Fibroblast of lung (primary cell): Measurements from ENCODE around the gene ACSF2. TPM values are rescaled to one million over a fixed set of nuclear protein-coding genes. Genes with fewer than 3 reads are reported as not detected.

Experiments used
- DNase-seq, 2 donors: peaks; one replicate each; pipeline versions ENCODE4 v3.0.0 to v3.0.0-alpha.2; 2010; ENCODE audit warnings: low read depth in 2 of 2
- H2AFZ ChIP-seq: 2 replicates; pipeline ENCODE4 v1.5.1; 2012; ENCODE audit warnings: low read length, control low read depth, inconsistent platforms
- H3K27ac ChIP-seq: 2 replicates; pipeline ENCODE4 v1.5.1; 2011; ENCODE audit warnings: low read length, control low read depth; ENCODE audit not compliant: insufficient read depth
- H3K27me3 ChIP-seq: 2 replicates; pipeline ENCODE4 v1.5.1; 2011; ENCODE audit warnings: mild to moderate bottlenecking, low read length; ENCODE audit not compliant: control insufficient read depth, insufficient read depth
- H3K36me3 ChIP-seq: 2 replicates; pipeline ENCODE4 v1.5.1; 2011; ENCODE audit warnings: low read length; ENCODE audit not compliant: control insufficient read depth, insufficient read depth
- H3K4me1 ChIP-seq: 2 replicates; pipeline ENCODE4 v1.5.1; 2011; ENCODE audit warnings: low read length; ENCODE audit not compliant: control insufficient read depth, insufficient read depth; ENCODE audit errors: extremely low read depth
- H3K4me2 ChIP-seq: 2 replicates; pipeline ENCODE4 v1.5.1; 2011; ENCODE audit warnings: low read length, control low read depth; ENCODE audit not compliant: insufficient read depth; ENCODE audit errors: extremely low read depth
- H3K4me3 ChIP-seq, 4 experiments: fragments of 200-600 bp in 1 of 4; sonication (generic) in 1 of 4; replicated peaks in 1 of 4; 2 replicates each; pipeline ENCODE4 v1.5.1; 2011 to 2016; ENCODE audit warnings: low read length in 4 of 4, low read depth in 3 of 4, mild to moderate bottlenecking in 3 of 4, control low read depth in 2 of 4, inconsistent platforms in 1 of 4, mixed read lengths in 1 of 4; ENCODE audit not compliant: insufficient read depth in 1 of 4; ENCODE audit errors: control extremely low read depth in 1 of 4
- H3K79me2 ChIP-seq: 2 replicates; pipeline ENCODE4 v1.5.1; 2012; ENCODE audit warnings: mild to moderate bottlenecking, low read length, inconsistent platforms; ENCODE audit not compliant: control insufficient read depth, insufficient read depth
- H3K9ac ChIP-seq: 2 replicates; pipeline ENCODE4 v1.5.1; 2011; ENCODE audit warnings: mild to moderate bottlenecking, low read length, control low read depth; ENCODE audit not compliant: insufficient read depth
- H3K9me3 ChIP-seq: 2 replicates; pipeline ENCODE4 v1.5.1; 2012; ENCODE audit warnings: low read depth, low read length; ENCODE audit not compliant: control insufficient read depth, insufficient read depth
- H4K20me1 ChIP-seq: 2 replicates; pipeline ENCODE4 v1.5.1; 2011; ENCODE audit warnings: low read length; ENCODE audit not compliant: control insufficient read depth, insufficient read depth; ENCODE audit errors: extremely low read depth
- CTCF ChIP-seq, 2 donors: IDR thresholded peaks in 1 of 2; conservative IDR thresholded peaks in 1 of 2; 1 replicate in 1 of 2; 2 replicates in 1 of 2; pipeline ENCODE4 v1.5.1; 2011 to 2012; ENCODE audit warnings: low read length in 2 of 2, control low read depth in 1 of 2, inconsistent platforms in 1 of 2, low read depth in 1 of 2, mild to moderate bottlenecking in 1 of 2
- EZH2 ChIP-seq: IDR thresholded peaks from 2 replicates; pipeline ENCODE4 v1.5.1; 2012; ENCODE audit warnings: low read length, control low read depth, mild to moderate bottlenecking; ENCODE audit errors: missing control alignments
- polyA plus RNA-seq, 2 donors: library from polyadenylated mRNA; depleted of rRNA in 1 of 2; stranded (reverse) in 1 of 2; unstranded in 1 of 2; fragments of >200 nt; gene quantifications; 2 replicates each; pipeline ENCODE4 v1.2.1, GENCODE V29; 2011 to 2012; ENCODE audit warnings: missing spikeins in 1 of 2
- total RNA-seq: library from RNA; depleted of rRNA; stranded (reverse); fragments of >200 nt; gene quantifications from 2 replicates; pipeline ENCODE4 v1.2.1, GENCODE V29; 2014

Gene ACSF2
- total and polyA plus RNA-seq, 2 donors (not counting 1 experiment from before 2014, with no cell fraction given) = 16.5 to 23.6 TPM

- Histone ChIP-seq H3K9ac (no peak overlapping the region), H3K36me3 (no peaks in the 10 kb centered on the region), H2AFZ (no peak overlapping the region), H3K4me2 (no peak overlapping the region), H3K79me2 (no peaks in the 10 kb centered on the region), H3K9me3 (no peaks in the 10 kb centered on the region), H3K4me3 (no peak overlapping the region), H4K20me1 (no peaks in the 10 kb centered on the region), H3K27ac (no peak overlapping the region), H3K4me1 (no peaks in the 10 kb centered on the region), H3K27me3 (no peaks in the 10 kb centered on the region)
- TF ChIP-seq CTCF (conservative IDR thresholded peaks at IDR 0.05 in 1 of 2, IDR thresholded peaks at IDR 0.05 in 1 of 2; ENCODE audit: low read depth in 1 of 2, low read length in 2 of 2) = no peak
- no peak for DNase-seq
Measured at GRCh38 chr17:50444841-50445715, 19.1 kb downstream of the ACSF2 start.

GRCh38 chr17:50445730-50446325 lies 19.8 kb downstream of the ACSF2 start:
- peak in 1 of 2 donors; percentile 49 for DNase-seq

More at GRCh38 chr17:50445730-50446325, 19.8 kb downstream of the ACSF2 start:
- H3K4me3 ChIP-seq = no peak overlapping the region
- H3K27me3 ChIP-seq = no peaks in the 10 kb centered on the region
- H3K9ac ChIP-seq = no peak overlapping the region
- H3K4me1 ChIP-seq = no peaks in the 10 kb centered on the region
- no peak overlapping the region for H3K4me2 ChIP-seq
- no peak overlapping the region for H3K27ac ChIP-seq
- no peaks in the 10 kb centered on the region for H3K79me2 ChIP-seq
- no peaks in the 10 kb centered on the region for H3K36me3 ChIP-seq
- no peaks in the 10 kb centered on the region for H4K20me1 ChIP-seq
- no peak overlapping the region for H2AFZ ChIP-seq
- TF ChIP-seq CTCF (conservative IDR thresholded peaks at IDR 0.05 in 1 of 2, IDR thresholded peaks at IDR 0.05 in 1 of 2; ENCODE audit: low read depth in 1 of 2, low read length in 2 of 2) = no peak
- no peak for TF ChIP-seq EZH2
- H3K9me3 ChIP-seq = no peaks in the 10 kb centered on the region
